Stomach (tissue), 9 donors: ENCODE measurements around the gene ZNF652. TPM values are rescaled to one million over a fixed set of nuclear protein-coding genes. Genes with fewer than 3 reads are reported as not detected.

Experiments
- DNase-seq, 2 donors: peaks; one replicate each; pipeline versions ENCODE4 v3.0.0 to v3.0.0-alpha.2; 2013 to 2019
- H3K27ac ChIP-seq, 5 donors: fragments of 200-600 bp in 4 of 5; sonication (generic) in 4 of 5; one replicate each; pipeline ENCODE4 v1.5.1; 2013 to 2019; ENCODE audit warnings: mild to moderate bottlenecking in 1 of 5, moderate library complexity in 1 of 5
- H3K27me3 ChIP-seq, 3 donors: fragments of 200-600 bp; sonication (generic); one replicate each; pipeline ENCODE4 v1.5.1; 2017 to 2019; ENCODE audit warnings: mixed run types in 1 of 3
- H3K36me3 ChIP-seq, 4 donors: fragments of 200-600 bp; sonication (generic); 1 replicate in 3 of 4; 2 replicates in 1 of 4; pipeline ENCODE4 v1.5.1; 2016 to 2019
- H3K4me1 ChIP-seq, 4 donors: fragments of 200-600 bp; sonication (generic); one replicate each; pipeline ENCODE4 v1.5.1; 2016 to 2019
- H3K4me3 ChIP-seq, 4 donors: fragments of 200-600 bp; sonication (generic) in 3 of 4; one replicate each; pipeline ENCODE4 v1.5.1; 2016 to 2019; ENCODE audit warnings: mild to moderate bottlenecking in 1 of 4
- H3K9me3 ChIP-seq, 4 donors: fragments of 200-600 bp; sonication (generic); one replicate each; pipeline ENCODE4 v1.5.1; 2016 to 2019
- CTCF ChIP-seq, 7 experiments: fragments of 450-650 bp in 4 of 7; fragments of 200-600 bp in 3 of 7; sonication (generic) in 3 of 7; IDR thresholded peaks; one replicate each; pipeline ENCODE4 v1.5.1; 2016 to 2019; ENCODE audit warnings: antibody characterized with exemption in 7 of 7, control low read depth in 2 of 7, mild to moderate bottlenecking in 1 of 7
- EP300 ChIP-seq: sonication (generic); formaldehyde crosslinking; IDR thresholded peaks from one replicate; pipeline ENCODE4 v1.6.1; 2017; ENCODE audit warnings: antibody characterized with exemption
- POLR2A ChIP-seq, 4 donors: fragments of 450-650 bp; IDR thresholded peaks; one replicate each; pipeline ENCODE4 v1.6.1; 2016; ENCODE audit warnings: antibody characterized with exemption in 4 of 4, control low read depth in 2 of 4, mild to moderate bottlenecking in 1 of 4, moderate library complexity in 1 of 4
- POLR2AphosphoS5 ChIP-seq, 3 donors: sonication (generic); formaldehyde crosslinking; IDR thresholded peaks; one replicate each; pipeline ENCODE4 v1.6.1; 2016; ENCODE audit warnings: antibody characterized with exemption in 3 of 3
- WGBS, 5 donors: extraction: QIAGEN DNeasy Blood & Tissue Kit in 3 of 5; methylation state at CpG; one replicate each; pipeline versions ENCODE4 v1.1.5 to v1.1.7; 2013 to 2018; 5-methylcytosine and 5-hydroxymethylcytosine counted together
- intact Hi-C: fragments of 100-400 bp; cut with DNase I; formaldehyde crosslinking; loops from one replicate; pipeline ENCODE4 v1.15.1; 2023; ENCODE audit warnings: low total_unique reads
- polyA plus RNA-seq, 3 donors: library from polyadenylated mRNA; stranded (reverse); fragments of 200-250 nt; gene quantifications; one replicate each; pipeline ENCODE4 v1.2.3, GENCODE V29; 2013
- total RNA-seq, 5 donors: library from RNA; depleted of rRNA; stranded (reverse); fragments of >200 nt; gene quantifications; one replicate each; pipeline versions ENCODE4 v1.1.0 to v1.2.3, GENCODE V29; 2014 to 2016
- donor health status: healthy with polysubstance abuse.
- donor health status: Bipolar disorder and iron deficiency.
- donor health status: healthy.

The ZNF652 gene
- total and polyA plus RNA-seq, 8 donors = 16.4 to 89.3 (median 32.6) TPM

DNA sequence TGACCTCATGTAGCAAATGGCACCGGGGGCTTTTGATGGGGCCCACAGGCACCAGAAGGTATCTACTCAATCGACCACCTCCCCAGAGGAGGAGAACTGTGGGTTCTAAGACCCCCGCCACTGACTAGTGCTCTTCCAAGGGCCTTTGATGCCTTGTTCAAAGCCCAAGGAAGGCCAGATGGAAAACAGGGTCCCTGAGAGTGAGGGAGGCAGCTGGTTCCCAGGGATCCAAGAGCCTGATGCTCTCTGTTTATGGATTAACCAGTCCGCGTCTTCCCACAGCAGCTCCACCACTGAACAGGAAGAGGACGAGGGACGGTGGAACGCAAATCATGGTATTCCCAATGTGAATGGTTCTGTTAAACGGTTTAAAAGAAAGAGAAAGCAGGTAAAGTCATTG, 45.0 kb upstream of the ZNF652 start:
- no peak overlapping the region for H3K4me3 ChIP-seq
- no peak overlapping the region for H3K27ac ChIP-seq
- intact Hi-C loops = no loop called here
- H3K27me3 ChIP-seq = no peaks in the 10 kb centered on the region
- 86 to 97% (median 94%) methylated on average over 9 of the region's 9 CpGs for WGBS, 5 donors
- TF ChIP-seq POLR2AphosphoS5 (IDR thresholded peaks at IDR 0.05) (no peak), EP300 (no peak), CTCF (IDR thresholded peaks at IDR 0.05) (no peak), POLR2A (IDR thresholded peaks at IDR 0.05) (no peak)
- H3K4me1 ChIP-seq = peaks cover 0 to 27% (median 15%) of the 10 kb centered on the region in 4 donors
- DNase-seq = no peak
- H3K9me3 ChIP-seq = no peaks in the 10 kb centered on the region
- H3K36me3 ChIP-seq = peaks cover 73 to 100% (median 95%) of the 10 kb centered on the region in 4 donors

- H3K36me3 ChIP-seq = peaks cover 70 to 96% (median 90%) of the 10 kb centered on the region in 4 donors
These were observed 44.5 kb upstream of the ZNF652 start for GRCh38 chr17:49406421-49407061.

GRCh38 chr17:49404906-49405305, 42.9 kb upstream of the ZNF652 start:
- peaks cover 54 to 80% (median 74%) of the 10 kb centered on the region in 4 donors for H3K36me3 ChIP-seq
- intact Hi-C loops = no loop called here
- H3K4me3 ChIP-seq = no peak overlapping the region
- WGBS, 5 donors = 93 to 97% (median 96%) methylated on average over 10 to 14 of the region's 14 CpGs
- H3K4me1 ChIP-seq = peaks cover 0 to 27% (median 15%) of the 10 kb centered on the region in 4 donors
- no peaks in the 10 kb centered on the region for H3K9me3 ChIP-seq
- H3K27ac ChIP-seq = peak overlapping the region in 1 of 5 donors; percentile 67
- TF ChIP-seq POLR2A (IDR thresholded peaks at IDR 0.05) (no peak), EP300 (no peak), POLR2AphosphoS5 (IDR thresholded peaks at IDR 0.05) (no peak), CTCF (IDR thresholded peaks at IDR 0.05) (no peak)
- H3K27me3 ChIP-seq = no peaks in the 10 kb centered on the region
- no peak for DNase-seq

More at GRCh38 chr17:49406421-49407061, 44.5 kb upstream of the ZNF652 start:
- WGBS, 5 donors = 88 to 97% (median 90%) methylated on average over 9 of the region's 9 CpGs
- H3K27ac ChIP-seq = no peak overlapping the region
- no peak for TF ChIP-seq POLR2A (IDR thresholded peaks at IDR 0.05)
- H3K9me3 ChIP-seq = no peaks in the 10 kb centered on the region
- H3K27me3 ChIP-seq = no peaks in the 10 kb centered on the region
- intact Hi-C loops = no loop called here
- DNase-seq = no peak
- no peak overlapping the region for H3K4me3 ChIP-seq
- H3K4me1 ChIP-seq = peaks cover 0 to 27% (median 15%) of the 10 kb centered on the region in 4 donors

DNA sequence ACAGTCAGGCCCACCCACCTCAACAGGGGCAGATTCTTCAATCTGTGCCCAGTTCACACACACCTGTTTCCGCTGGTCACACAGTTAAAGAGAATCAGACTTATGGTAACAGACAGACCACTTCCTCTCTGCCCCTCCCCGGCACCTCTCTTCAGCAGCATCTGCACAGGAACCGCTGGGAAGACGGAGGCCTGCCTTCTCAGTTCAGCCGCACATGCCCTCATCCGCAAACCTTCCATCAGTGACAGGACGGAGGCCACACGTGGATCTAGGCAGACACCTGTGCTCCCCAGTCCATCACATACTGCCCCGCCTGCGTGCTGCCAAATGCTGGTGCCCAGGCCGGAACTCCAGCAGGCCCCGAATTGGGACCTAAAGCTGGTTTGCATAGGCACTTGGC, 42.3 kb upstream of the ZNF652 start:
- TF ChIP-seq CTCF (IDR thresholded peaks at IDR 0.05) = no peak
- no peak for TF ChIP-seq EP300
- no peak for TF ChIP-seq POLR2A (IDR thresholded peaks at IDR 0.05)
- TF ChIP-seq POLR2AphosphoS5 (IDR thresholded peaks at IDR 0.05) = no peak
- H3K4me1 ChIP-seq = peaks cover 0 to 27% (median 15%) of the 10 kb centered on the region in 4 donors
- H3K27ac ChIP-seq = peak overlapping the region in 3 of 5 donors; percentile 44 to 67 (median 55)
- intact Hi-C loops = no loop called here
- H3K36me3 ChIP-seq = peaks cover 50 to 74% (median 68%) of the 10 kb centered on the region in 4 donors
- H3K27me3 ChIP-seq = no peaks in the 10 kb centered on the region
- WGBS, 5 donors = 84 to 88% (median 86%) methylated on average over 11 to 12 of the region's 12 CpGs
- DNase-seq = peak in 1 of 2 donors; percentile 40
- H3K4me3 ChIP-seq = no peak overlapping the region
- H3K9me3 ChIP-seq = no peaks in the 10 kb centered on the region
